Upper lobe of left lung (tissue), 4 donors: ENCODE data around the gene KCNQ4.

Experiments used
- EP300 ChIP-seq, 4 donors: sonication (generic); formaldehyde crosslinking; IDR thresholded peaks; one replicate each; pipeline ENCODE4 v1.5.1; 2017; ENCODE audit warnings: antibody characterized with exemption in 4 of 4, control low read depth in 2 of 4
- POLR2A ChIP-seq, 4 donors: fragments of 450-650 bp; IDR thresholded peaks; one replicate each; pipeline ENCODE4 v1.5.1; 2016 to 2017; ENCODE audit warnings: antibody characterized with exemption in 4 of 4, mild to moderate bottlenecking in 2 of 4
- POLR2AphosphoS5 ChIP-seq, 2 donors: sonication (generic); formaldehyde crosslinking; IDR thresholded peaks; one replicate each; pipeline ENCODE4 v1.5.1; 2017; ENCODE audit warnings: antibody characterized with exemption in 2 of 2
- TF ChIP-seq, protein P1 (sequence below), 6 experiments: fragments of 450-650 bp in 4 of 6; fragments of 200-600 bp in 2 of 6; sonication (generic) in 2 of 6; IDR thresholded peaks; one replicate each; pipeline ENCODE4 v1.5.1; 2016 to 2019; ENCODE audit warnings: antibody characterized with exemption in 6 of 6

DNA sequence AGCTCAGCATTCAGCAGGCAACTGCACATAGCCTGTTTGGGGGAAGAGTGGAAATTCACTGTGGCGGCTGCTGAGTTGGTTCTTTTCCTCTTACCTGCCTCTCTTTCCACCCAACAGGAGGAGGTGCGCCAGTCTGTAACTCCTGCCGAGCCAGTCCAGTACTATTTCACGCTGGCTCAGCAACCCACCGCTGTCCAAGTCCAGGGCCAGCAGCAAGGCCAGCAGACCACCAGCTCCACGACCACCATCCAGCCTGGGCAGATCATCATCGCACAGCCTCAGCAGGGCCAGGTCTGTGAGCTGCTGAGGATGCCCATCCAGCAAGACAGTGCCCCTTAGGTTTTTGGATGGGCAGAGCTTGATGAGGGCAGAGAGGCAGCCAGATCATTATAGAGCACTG, 25.6 kb upstream of the KCNQ4 start:
- TF ChIP-seq POLR2A (IDR thresholded peaks at IDR 0.05) (no peak), POLR2AphosphoS5 (IDR thresholded peaks at IDR 0.05) (no peak), EP300 (IDR thresholded peaks at IDR 0.05) (no peak)
- TF ChIP-seq, protein P1, sequence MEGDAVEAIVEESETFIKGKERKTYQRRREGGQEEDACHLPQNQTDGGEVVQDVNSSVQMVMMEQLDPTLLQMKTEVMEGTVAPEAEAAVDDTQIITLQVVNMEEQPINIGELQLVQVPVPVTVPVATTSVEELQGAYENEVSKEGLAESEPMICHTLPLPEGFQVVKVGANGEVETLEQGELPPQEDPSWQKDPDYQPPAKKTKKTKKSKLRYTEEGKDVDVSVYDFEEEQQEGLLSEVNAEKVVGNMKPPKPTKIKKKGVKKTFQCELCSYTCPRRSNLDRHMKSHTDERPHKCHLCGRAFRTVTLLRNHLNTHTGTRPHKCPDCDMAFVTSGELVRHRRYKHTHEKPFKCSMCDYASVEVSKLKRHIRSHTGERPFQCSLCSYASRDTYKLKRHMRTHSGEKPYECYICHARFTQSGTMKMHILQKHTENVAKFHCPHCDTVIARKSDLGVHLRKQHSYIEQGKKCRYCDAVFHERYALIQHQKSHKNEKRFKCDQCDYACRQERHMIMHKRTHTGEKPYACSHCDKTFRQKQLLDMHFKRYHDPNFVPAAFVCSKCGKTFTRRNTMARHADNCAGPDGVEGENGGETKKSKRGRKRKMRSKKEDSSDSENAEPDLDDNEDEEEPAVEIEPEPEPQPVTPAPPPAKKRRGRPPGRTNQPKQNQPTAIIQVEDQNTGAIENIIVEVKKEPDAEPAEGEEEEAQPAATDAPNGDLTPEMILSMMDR (IDR thresholded peaks at IDR 0.05), result no peak
